ENCODE data around the gene DRC3.

The DRC3 gene

GRCh38 chr17:17970699-17971430 lies 1.8 kb upstream of the DRC3 start:
- no peak for DNase-seq

- DNase-seq, result peak in 3 of 14 donors; percentile 47 to 70 (median 54)
Measured at GRCh38 chr17:17971431-17972125, 1.1 kb upstream of the DRC3 start.

- no peak for DNase-seq
Measured at GRCh38 chr17:17972952-17973254, 241 bp downstream of the DRC3 start.

- no peak for DNase-seq
Measured at GRCh38 chr17:17975436-17975835, 2.8 kb downstream of the DRC3 start.

- DNase-seq, result no peak
Measured at GRCh38 chr17:17976931-17977570, 4.4 kb downstream of the DRC3 start.

- DNase-seq, result peak in 1 of 14 donors; percentile 2
Measured at GRCh38 chr17:17978481-17979424, 6.1 kb downstream of the DRC3 start.

GRCh38 chr17:17979778-17980177 lies 7.1 kb downstream of the DRC3 start:
- no peak for DNase-seq

GRCh38 chr17:17981330-17981729 lies 8.7 kb downstream of the DRC3 start:
- DNase-seq, result no peak

- DNase-seq, result no peak
Measured at GRCh38 chr17:17982801-17983200, 10.1 kb downstream of the DRC3 start.

GRCh38 chr17:17983376-17983775 lies 10.7 kb downstream of the DRC3 start:
- DNase-seq, result no peak

GRCh38 chr17:17983776-17984175 lies 11.1 kb downstream of the DRC3 start:
- no peak for DNase-seq

GRCh38 chr17:17985153-17985552 lies 12.5 kb downstream of the DRC3 start:
- no peak for DNase-seq

- DNase-seq, result no peak
Measured at GRCh38 chr17:17985555-17985954, 12.9 kb downstream of the DRC3 start.

- no peak for DNase-seq
Measured at GRCh38 chr17:17987187-17987896, 14.7 kb downstream of the DRC3 start.

GRCh38 chr17:17987901-17988300 lies 15.2 kb downstream of the DRC3 start:
- no peak for DNase-seq

GRCh38 chr17:17988427-17988945 lies 15.8 kb downstream of the DRC3 start:
- no peak for DNase-seq

- DNase-seq, result no peak
Measured at GRCh38 chr17:17989081-17989480, 16.4 kb downstream of the DRC3 start.

GRCh38 chr17:17989618-17990017 lies 17.0 kb downstream of the DRC3 start:
- DNase-seq, result no peak

- DNase-seq, result no peak
Measured at GRCh38 chr17:17990282-17990681, 17.6 kb downstream of the DRC3 start.

GRCh38 chr17:17993366-17993765 lies 20.7 kb downstream of the DRC3 start:
- DNase-seq, result no peak

GRCh38 chr17:17993852-17994251 lies 21.2 kb downstream of the DRC3 start:
- no peak for DNase-seq

All from C1 segment of cervical spinal cord (tissue), 14 donors.